Panc1 (cell line): ENCODE data around the gene ESR1.

Source experiments
- CTCF ChIP-seq: fragments of 450-650 bp; IDR thresholded peaks from 2 replicates; pipeline ENCODE4 v1.5.1; 2017; ENCODE audit warnings: mild to moderate bottlenecking
- POLR2AphosphoS5 ChIP-seq: IDR thresholded peaks from 2 replicates; pipeline ENCODE4 v1.6.1; 2012; ENCODE audit warnings: mild to moderate bottlenecking, low read depth, low read length, moderate library complexity
- SIN3A ChIP-seq: IDR thresholded peaks from 2 replicates; pipeline ENCODE4 v1.6.1; 2012; ENCODE audit warnings: low read depth, mild to moderate bottlenecking, low read length, moderate library complexity, borderline replicate concordance; ENCODE audit not compliant: insufficient read depth
- TCF7L2 ChIP-seq: IDR thresholded peaks from 2 replicates; pipeline ENCODE4 v1.6.1; 2011; ENCODE audit warnings: mild to moderate bottlenecking, low read depth, low read length, inconsistent platforms

GRCh38 chr6:152098683-152099082 is 291.2 kb downstream of the ESR1 start:
- TF ChIP-seq CTCF (no peak), POLR2AphosphoS5 (no peak), SIN3A (no peak), TCF7L2 (no peak)
